Caco-2 (cell line): ENCODE measurements around the gene ARPIN. TPM values are rescaled to one million over a fixed set of nuclear protein-coding genes. Genes with fewer than 3 reads are reported as not detected.

Source experiments
- BruUV-seq: library from RNA; stranded (reverse); fragments of 400-500 nt; replicated peaks from 2 replicates; lab custom pipeline; 2021; lab: Mats Ljungman, UMichigan
- CTCF ChIA-PET: fragments of 300-600 bp; sonication (Branson Sonifier 250); formaldehyde crosslinking; loops from one replicate; lab custom pipeline; 2022; ENCODE audit warnings: antibody characterized with exemption; lab: Charles Lee
- POLR2A ChIA-PET: fragments of 300-600 bp; sonication (Branson Sonifier 250); formaldehyde crosslinking; loops from one replicate; lab custom pipeline; 2022; ENCODE audit warnings: antibody characterized with exemption; lab: Charles Lee
- DNase-seq, 2 experiments: peaks; one replicate each; pipeline versions ENCODE4 v3.0.0 to v3.0.0-alpha.2; 2020 to 2022
- H3K27me3 ChIP-seq: replicated peaks from 2 replicates; pipeline ENCODE4 v1.6.0; 2011; ENCODE audit warnings: low read length; ENCODE audit not compliant: control insufficient read depth, insufficient read depth
- H3K36me3 ChIP-seq: 2 replicates; pipeline ENCODE4 v1.5.1; 2011; ENCODE audit warnings: low read length; ENCODE audit not compliant: control insufficient read depth, insufficient read depth
- H3K4me1 ChIP-seq: fragments of 250-450 bp; sonication (Bioruptor Pico); 2 replicates; pipeline ENCODE4 v1.5.1; 2020; ENCODE audit warnings: mild to moderate bottlenecking
- H3K4me3 ChIP-seq: 2 replicates; pipeline ENCODE4 v1.5.1; 2011; ENCODE audit warnings: low read depth, mild to moderate bottlenecking, control low read depth, low read length
- H3K9me3 ChIP-seq: fragments of 250-450 bp; sonication (Bioruptor Pico); 2 replicates; pipeline ENCODE4 v1.5.1; 2020; ENCODE audit warnings: mild to moderate bottlenecking, moderate library complexity
- H3K27ac Mint-ChIP-seq: one replicate; pipeline ENCODE4 v1.8.0; 2022; ENCODE audit warnings: mixed read lengths; ENCODE audit not compliant: unreplicated experiment
- H3K27me3 Mint-ChIP-seq: one replicate; pipeline ENCODE4 v1.8.0; 2022; ENCODE audit warnings: mixed read lengths; ENCODE audit not compliant: insufficient read depth, unreplicated experiment
- H3K36me3 Mint-ChIP-seq: one replicate; pipeline ENCODE4 v1.8.0; 2022; ENCODE audit warnings: mild to moderate bottlenecking, mixed read lengths; ENCODE audit not compliant: insufficient read depth, unreplicated experiment
- H3K4me1 Mint-ChIP-seq: one replicate; pipeline ENCODE4 v1.8.0; 2022; ENCODE audit warnings: low read depth, mixed read lengths; ENCODE audit not compliant: unreplicated experiment
- H3K4me3 Mint-ChIP-seq: one replicate; pipeline ENCODE4 v1.8.0; 2022; ENCODE audit warnings: mild to moderate bottlenecking, moderate library complexity, mixed read lengths; ENCODE audit not compliant: unreplicated experiment
- H3K9me3 Mint-ChIP-seq: one replicate; pipeline ENCODE4 v1.8.0; 2022; ENCODE audit warnings: mixed read lengths; ENCODE audit not compliant: unreplicated experiment
- CTCF ChIP-seq, 2 experiments: fragments of 200-600 bp in 1 of 2; IDR thresholded peaks; 1 replicate in 1 of 2; 2 replicates in 1 of 2; pipeline versions ENCODE4 v1.5.1 to v1.8.0; 2011 to 2022; ENCODE audit warnings: antibody characterized with exemption in 1 of 2, control low read depth in 1 of 2, inconsistent platforms in 1 of 2, low read depth in 1 of 2, low read length in 1 of 2, mild to moderate bottlenecking in 1 of 2, moderate library complexity in 1 of 2; ENCODE audit not compliant: insufficient read depth in 1 of 2, severe bottlenecking in 1 of 2, unreplicated experiment in 1 of 2
- intact Hi-C: fragments of 100-400 bp; cut with micrococcal nuclease; formaldehyde crosslinking; loops from one replicate; pipeline ENCODE4 v1.10.0; 2022; ENCODE audit not compliant: unreplicated experiment
- total RNA-seq: library from RNA; stranded (reverse); gene quantifications from 2 replicates; pipeline ENCODE4 v1.2.3, GENCODE V29; 2022

Gene ARPIN
- total RNA-seq, 1 experiment from 2014 or later: 13.3 TPM

DNA sequence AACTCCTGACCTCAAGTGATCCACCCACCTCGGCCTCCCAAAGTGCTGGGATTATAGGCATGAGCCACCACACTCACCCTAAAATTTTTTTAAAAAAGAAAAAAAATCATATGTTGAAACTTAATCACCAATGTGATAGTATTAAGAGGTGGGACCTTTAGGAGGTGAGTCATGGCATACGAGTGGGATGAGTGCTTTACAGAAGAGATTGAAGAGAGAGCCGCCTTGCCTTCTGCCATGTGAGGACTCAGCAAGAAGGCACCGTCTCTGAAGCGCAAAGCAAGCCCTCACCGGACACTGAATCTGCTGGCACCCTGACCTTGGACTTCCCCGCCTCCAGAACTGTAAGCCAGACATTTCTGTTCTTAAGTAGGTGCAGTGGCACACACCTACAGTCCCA is 5.5 kb downstream of the ARPIN start:
- peaks cover 8% of the 10 kb centered on the region; the same call in 1 of the 2 replicates for H3K4me1 ChIP-seq
- TF ChIP-seq CTCF (IDR thresholded peaks at IDR 0.05; ENCODE audit: insufficient read depth in 1 of 2, low read depth in 1 of 2, low read length in 1 of 2, severe bottlenecking in 1 of 2, unreplicated experiment in 1 of 2): no peak
- H3K4me3 ChIP-seq: no peak overlapping the region
- no peaks in the 10 kb centered on the region for H3K36me3 ChIP-seq
- ChIA-PET CTCF (no interaction called here), POLR2A (no interaction called here)
- BruUV-seq: no TSS peak
- Mint-ChIP-seq H3K27me3 (no peaks in the 10 kb centered on the region), H3K4me1 (peaks cover 24% of the 10 kb centered on the region), H3K36me3 (peaks cover 11% of the 10 kb centered on the region), H3K4me3 (no peak overlapping the region), H3K27ac (no peak overlapping the region), H3K9me3 (no peaks in the 10 kb centered on the region)
- intact Hi-C loops: no loop called here
- no peaks in the 10 kb centered on the region for H3K27me3 ChIP-seq
- DNase-seq: no peak
- no peaks in the 10 kb centered on the region for H3K9me3 ChIP-seq

GRCh38 chr15:89905846-89906378 is 6.8 kb downstream of the ARPIN start:
- CTCF ChIA-PET: interaction anchor here (0.9 kb wide), 1 partner anchor 92 kb away, joined by 3 read pairs; no protein-coding TSS in a partner anchor

DNA sequence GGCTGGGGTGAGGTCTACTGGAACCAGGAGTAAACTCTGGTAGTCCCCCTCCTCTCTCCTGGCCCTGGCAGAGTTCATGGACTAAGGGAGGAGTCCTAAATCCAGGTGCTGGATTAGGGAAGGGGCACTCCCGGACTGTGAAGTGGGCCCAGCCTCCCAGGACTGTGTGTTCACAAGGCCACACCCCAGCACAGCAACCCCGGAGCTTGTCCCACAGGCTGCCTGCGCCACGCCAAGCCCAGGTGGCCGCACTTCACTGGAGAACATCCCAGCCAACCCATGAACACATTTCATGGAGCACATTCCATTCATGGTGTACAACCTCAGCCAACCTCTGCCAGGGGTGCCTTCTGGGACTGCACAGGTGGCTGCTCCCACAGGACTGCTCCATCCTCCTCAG is 8.2 kb downstream of the ARPIN start:
- Mint-ChIP-seq H3K4me1 (peaks cover 13% of the 10 kb centered on the region), H3K27ac (no peak overlapping the region), H3K9me3 (no peaks in the 10 kb centered on the region), H3K36me3 (peaks cover 9% of the 10 kb centered on the region), H3K27me3 (no peaks in the 10 kb centered on the region), H3K4me3 (no peak overlapping the region)
- H3K9me3 ChIP-seq: no peaks in the 10 kb centered on the region
- no peaks in the 10 kb centered on the region for H3K27me3 ChIP-seq
- intact Hi-C loops: no loop called here
- no peaks in the 10 kb centered on the region for H3K36me3 ChIP-seq
- H3K4me3 ChIP-seq: no peak overlapping the region
- no peak for TF ChIP-seq CTCF (IDR thresholded peaks at IDR 0.05; ENCODE audit: insufficient read depth in 1 of 2, low read depth in 1 of 2, low read length in 1 of 2, severe bottlenecking in 1 of 2, unreplicated experiment in 1 of 2)
- ChIA-PET CTCF (no interaction called here), POLR2A (no interaction called here)
- no peak for DNase-seq
- H3K4me1 ChIP-seq: peaks cover 4% of the 10 kb centered on the region
- BruUV-seq: no TSS peak

More at GRCh38 chr15:89905846-89906378, 6.8 kb downstream of the ARPIN start:
- H3K27me3 ChIP-seq: no peaks in the 10 kb centered on the region
- Mint-ChIP-seq H3K4me3 (no peak overlapping the region), H3K27ac (no peak overlapping the region), H3K9me3 (no peaks in the 10 kb centered on the region), H3K27me3 (no peaks in the 10 kb centered on the region), H3K4me1 (peaks cover 11% of the 10 kb centered on the region), H3K36me3 (peaks cover 11% of the 10 kb centered on the region)
- no peaks in the 10 kb centered on the region for H3K4me1 ChIP-seq
- no peaks in the 10 kb centered on the region for H3K9me3 ChIP-seq
- H3K4me3 ChIP-seq: no peak overlapping the region
- TF ChIP-seq CTCF (IDR thresholded peaks at IDR 0.05; ENCODE audit: insufficient read depth in 1 of 2, low read depth in 1 of 2, low read length in 1 of 2, severe bottlenecking in 1 of 2, unreplicated experiment in 1 of 2): no peak
- intact Hi-C loops: no loop called here
- no peak for DNase-seq
- BruUV-seq: no TSS peak
- POLR2A ChIA-PET: no interaction called here
- no peaks in the 10 kb centered on the region for H3K36me3 ChIP-seq
